ENCODE measurements around the gene DNMBP.

- TF ChIP-seq POLR2AphosphoS5 (IDR thresholded peaks at IDR 0.05): no peak
- TF ChIP-seq CTCF (IDR thresholded peaks at IDR 0.05): no peak
- no peak for TF ChIP-seq POLR2A (IDR thresholded peaks at IDR 0.05)
These were observed 30.6 kb downstream of the DNMBP start for GRCh38 chr10:99979066-99979685.

Measured in sigmoid colon (tissue), 4 donors.